Thoracic aorta (tissue), 2 donors: Measurements from ENCODE around the gene GALNT9. TPM values are rescaled to one million over a fixed set of nuclear protein-coding genes. Genes with fewer than 3 reads are reported as not detected.
"Not testable (repeated sequence)": the region's sequence is repeated elsewhere in the genome, so short reads cannot be mapped to it uniquely, and the experiment has no call there.

ENCODE experiments used
- ATAC-seq: fragments of 150-250 bp; one replicate; pipeline ENCODE4 v1.8.0; 2017; ENCODE audit warnings: low read depth; ENCODE audit not compliant: insufficient number of reproducible peaks, low FRiP score
- DNase-seq: peaks from one replicate; pipeline ENCODE4 v3.0.0-alpha.2; 2020; ENCODE audit warnings: low spot score
- H3K27ac ChIP-seq, 2 donors: fragments of 200-600 bp; sonication (generic); 1 replicate in 1 of 2; 2 replicates in 1 of 2; pipeline ENCODE4 v1.5.1; 2016; ENCODE audit warnings: mild to moderate bottlenecking in 2 of 2, moderate library complexity in 2 of 2
- H3K27me3 ChIP-seq: fragments of 200-600 bp; sonication (generic); replicated peaks from 2 replicates; pipeline ENCODE4 v1.6.0; 2016; ENCODE audit warnings: mild to moderate bottlenecking; ENCODE audit not compliant: insufficient read depth
- H3K36me3 ChIP-seq: fragments of 200-600 bp; sonication (generic); one replicate; pipeline ENCODE4 v1.5.1; 2016
- H3K4me1 ChIP-seq, 2 donors: fragments of 200-600 bp; sonication (generic); 1 replicate in 1 of 2; 2 replicates in 1 of 2; pipeline versions ENCODE4 v1.5.1 to v1.6.0; 2016; ENCODE audit warnings: low read depth in 2 of 2, mild to moderate bottlenecking in 1 of 2; ENCODE audit not compliant: control insufficient read depth in 1 of 2
- H3K4me3 ChIP-seq: fragments of 200-600 bp; sonication (generic); 2 replicates; pipeline ENCODE4 v1.5.1; 2016; ENCODE audit warnings: mild to moderate bottlenecking
- H3K9me3 ChIP-seq: fragments of 200-600 bp; sonication (generic); 2 replicates; pipeline ENCODE4 v1.5.1; 2016
- CTCF ChIP-seq: fragments of 200-600 bp; sonication (generic); IDR thresholded peaks from one replicate; pipeline ENCODE4 v1.5.1; 2019; ENCODE audit warnings: antibody characterized with exemption
- total RNA-seq, 2 donors: library from RNA; depleted of rRNA; stranded (reverse); fragments of >200 nt; gene quantifications; one replicate each; pipeline versions ENCODE4 v1.1.0 to v1.2.3, GENCODE V29; 2016

GALNT9 gene
- total RNA-seq, 2 donors from 2014 or later = 1.7 TPM; not detected in 1

- Histone ChIP-seq H3K9me3 (no peaks in the 10 kb centered on the region), H3K4me3 (no peak overlapping the region), H3K36me3 (no peaks in the 10 kb centered on the region), H3K4me1 (no peaks in the 10 kb centered on the region), H3K27ac (no peak overlapping the region), H3K27me3 (no peaks in the 10 kb centered on the region)
- no peak for TF ChIP-seq CTCF
- ATAC-seq = no peak
- no peak for DNase-seq
These were observed 71.4 kb downstream of the GALNT9 start for GRCh38 chr12:132257955-132258490.

GRCh38 chr12:132257206-132257954 is 72.0 kb downstream of the GALNT9 start:
- no peaks in the 10 kb centered on the region for H3K4me1 ChIP-seq
- no peaks in the 10 kb centered on the region for H3K36me3 ChIP-seq
- no peaks in the 10 kb centered on the region for H3K27me3 ChIP-seq
- DNase-seq = no peak
- no peak overlapping the region for H3K27ac ChIP-seq
- ATAC-seq = no peak
- H3K4me3 ChIP-seq = no peak overlapping the region
- no peak for TF ChIP-seq CTCF
- H3K9me3 ChIP-seq = no peaks in the 10 kb centered on the region

- ATAC-seq (no peak), DNase-seq (no peak)
- H3K36me3 ChIP-seq = no peaks in the 10 kb centered on the region
- H3K4me1 ChIP-seq = no peaks in the 10 kb centered on the region
- TF ChIP-seq CTCF = no peak
- H3K4me3 ChIP-seq = no peak overlapping the region
- no peaks in the 10 kb centered on the region for H3K9me3 ChIP-seq
- H3K27ac ChIP-seq = no peak overlapping the region
- no peaks in the 10 kb centered on the region for H3K27me3 ChIP-seq
These were observed 72.7 kb downstream of the GALNT9 start for GRCh38 chr12:132256646-132257045.

- Histone ChIP-seq H3K4me3 (no peak overlapping the region), H3K4me1 (no peaks in the 10 kb centered on the region), H3K9me3 (no peaks in the 10 kb centered on the region), H3K36me3 (no peaks in the 10 kb centered on the region), H3K27me3 (no peaks in the 10 kb centered on the region), H3K27ac (no peak overlapping the region)
- TF ChIP-seq CTCF = no peak
- no peak for ATAC-seq
- no peak for DNase-seq
These were observed 73.7 kb downstream of the GALNT9 start for GRCh38 chr12:132255642-132256041.

GRCh38 chr12:132253698-132254480 is 75.5 kb downstream of the GALNT9 start:
- ATAC-seq (no peak), DNase-seq (no peak)
- Histone ChIP-seq H3K9me3 (no peaks in the 10 kb centered on the region), H3K27me3 (no peaks in the 10 kb centered on the region), H3K27ac (no peak overlapping the region), H3K4me3 (no peak overlapping the region), H3K36me3 (no peaks in the 10 kb centered on the region), H3K4me1 (no peaks in the 10 kb centered on the region)
- TF ChIP-seq CTCF = no peak

GRCh38 chr12:132252981-132253380 is 76.4 kb downstream of the GALNT9 start:
- not testable (repeated sequence) for H3K9me3 ChIP-seq, H3K36me3 ChIP-seq, ATAC-seq, H3K4me3 ChIP-seq, DNase-seq, H3K27me3 ChIP-seq, H3K4me1 ChIP-seq, H3K27ac ChIP-seq
